GM10248 (cell line): ENCODE results near the gene ANKRD34A.

Experiments used
- CTCF ChIA-PET: fragments of 300-600 bp; sonication (Branson Sonifier 250); formaldehyde crosslinking; extraction: SDS; loops from one replicate; lab custom pipeline; 2021; ENCODE audit warnings: antibody characterized with exemption; lab: Yijun Ruan, JAX
- POLR2A ChIA-PET: fragments of 350-650 bp; sonication (Branson Sonifier 250); formaldehyde crosslinking; extraction: SDS; loops from one replicate; lab custom pipeline; 2020; ENCODE audit warnings: antibody characterized with exemption; lab: Yijun Ruan, JAX
- DNase-seq: peaks from one replicate; pipeline ENCODE4 v3.0.0; 2012; ENCODE audit errors: extremely low spot score
- CTCF ChIP-seq: IDR thresholded peaks from 2 replicates; pipeline ENCODE4 v1.5.1; 2012; ENCODE audit warnings: mild to moderate bottlenecking, low read depth; ENCODE audit errors: extremely low read depth, missing control alignments, control extremely low read depth

ANKRD34A gene

GRCh38 chr1:145992502-145992936 is 28.1 kb upstream of the ANKRD34A start:
- ChIA-PET CTCF (interaction anchor here (1.3 to 14.3 kb wide), 3 partner anchors 10 to 15 kb away, joined by 3 to 176 read pairs (median 3); no protein-coding TSS in a partner anchor), POLR2A (interaction anchor here (0.6 to 2.1 kb wide), 3 partner anchors 10 to 64 kb away, joined by 3 to 7 read pairs (median 7); no protein-coding TSS in a partner anchor)
- TF ChIP-seq CTCF = no peak
- no peak for DNase-seq

GRCh38 chr1:145991735-145992412 is 27.5 kb upstream of the ANKRD34A start:
- DNase-seq = no peak
- POLR2A ChIA-PET = interaction anchor here (1.0 to 2.1 kb wide), 2 partner anchors 10 to 13 kb away, joined by 3 to 7 read pairs; no protein-coding TSS in a partner anchor

GRCh38 chr1:145990249-145990855 is 26.0 kb upstream of the ANKRD34A start:
- no peak for TF ChIP-seq CTCF

More at GRCh38 chr1:145991735-145992412, 27.5 kb upstream of the ANKRD34A start:
- TF ChIP-seq CTCF = no peak
- CTCF ChIA-PET = interaction anchor here (1.3 to 14.3 kb wide), 4 partner anchors 11 to 28 kb away, joined by 3 to 176 read pairs (median 4); partner anchors contain the start of genes ANKRD34A and POLR3GL

GRCh38 chr1:145988773-145989172 is 24.4 kb upstream of the ANKRD34A start:
- ChIA-PET POLR2A (interaction anchor here (0.8 to 3.0 kb wide), 4 partner anchors 9 to 49 kb away, joined by 3 to 25 read pairs (median 3); no protein-coding TSS in a partner anchor), CTCF (interaction anchor here (0.7 to 14.3 kb wide), 5 partner anchors 9 to 143 kb away, joined by 3 to 176 read pairs (median 6); partner anchors contain the start of genes LIX1L and NUDT17)
- no peak for DNase-seq
- TF ChIP-seq CTCF = no peak

More at GRCh38 chr1:145990249-145990855, 26.0 kb upstream of the ANKRD34A start:
- ChIA-PET POLR2A (interaction anchor here (0.6 to 3.0 kb wide), 6 partner anchors 11 to 145 kb away, joined by 3 to 25 read pairs (median 4); partner anchors contain the start of genes ANKRD34A, LIX1L and POLR3GL), CTCF (interaction anchor here (0.6 to 14.3 kb wide), 5 partner anchors 10 to 27 kb away, joined by 3 to 176 read pairs (median 6); partner anchors contain the start of genes ANKRD34A and POLR3GL)
- DNase-seq = no peak

GRCh38 chr1:145987926-145988325 is 23.6 kb upstream of the ANKRD34A start:
- no peak for DNase-seq
- ChIA-PET CTCF (interaction anchor here (2.1 to 14.3 kb wide), 2 partner anchors 8 to 19 kb away, joined by 10 to 176 read pairs; no protein-coding TSS in a partner anchor), POLR2A (interaction anchor here (0.6 to 3.0 kb wide), 4 partner anchors 8 to 1096 kb away, joined by 3 to 25 read pairs (median 8); no protein-coding TSS in a partner anchor)
- TF ChIP-seq CTCF = no peak

- TF ChIP-seq CTCF = no peak
Measured at GRCh38 chr1:145986551-145986950, 22.2 kb upstream of the ANKRD34A start.

More at GRCh38 chr1:145986551-145986950, 22.2 kb upstream of the ANKRD34A start:
- ChIA-PET POLR2A (interaction anchor here (1.3 kb wide), 1 partner anchor 8 kb away, joined by 8 read pairs; no protein-coding TSS in a partner anchor), CTCF (interaction anchor here (1.1 to 14.3 kb wide), 4 partner anchors 7 to 35 kb away, joined by 3 to 176 read pairs (median 5); partner anchors contain the start of genes ANKRD34A, HJV and POLR3GL)
- DNase-seq = no peak
